Measurements from ENCODE around the gene FANCL.
"Not testable (repeated sequence)": the region's sequence is repeated elsewhere in the genome, so short reads cannot be mapped to it uniquely, and the experiment has no call there.

The FANCL gene

GRCh38 chr2:58240670-58241545 lies at the start of gene FANCL:
FANCL (minus strand) TSS chr2:58241325; CDS start chr2:58241313, 12 bp downstream.
- peak; percentile 67 for DNase-seq

GRCh38 chr2:58289029-58289428 lies 47.9 kb upstream of the FANCL start:
- no peak for DNase-seq

- no peak for DNase-seq
These were observed 42.8 kb upstream of the FANCL start for GRCh38 chr2:58283931-58284330.

- not testable (repeated sequence) for DNase-seq
These were observed 34.0 kb upstream of the FANCL start for GRCh38 chr2:58275144-58275543.

GRCh38 chr2:58271826-58272225 lies 30.7 kb upstream of the FANCL start:
- no peak for DNase-seq

- DNase-seq: no peak
These were observed 27.6 kb upstream of the FANCL start for GRCh38 chr2:58268685-58269084.

GRCh38 chr2:58266211-58266610 lies 25.1 kb upstream of the FANCL start:
- no peak for DNase-seq

GRCh38 chr2:58261209-58261608 lies 20.1 kb upstream of the FANCL start:
- DNase-seq: no peak

- DNase-seq: not testable (repeated sequence)
These were observed 17.3 kb upstream of the FANCL start for GRCh38 chr2:58258456-58258855.

- not testable (repeated sequence) for DNase-seq
These were observed 10.4 kb upstream of the FANCL start for GRCh38 chr2:58251331-58252201.

GRCh38 chr2:58241546-58241864 lies 380 bp upstream of the FANCL start:
- DNase-seq: no peak

- DNase-seq: no peak
These were observed 1.7 kb downstream of the FANCL start for GRCh38 chr2:58239243-58239925.

- no peak for DNase-seq
These were observed 3.4 kb downstream of the FANCL start for GRCh38 chr2:58237741-58238140.

GRCh38 chr2:58235984-58236383 lies 5.1 kb downstream of the FANCL start:
- no peak for DNase-seq

- no peak for DNase-seq
These were observed 6.0 kb downstream of the FANCL start for GRCh38 chr2:58235170-58235569.

GRCh38 chr2:58228299-58228698 lies 12.8 kb downstream of the FANCL start:
- no peak for DNase-seq

GRCh38 chr2:58227171-58227917 lies 13.8 kb downstream of the FANCL start:
- DNase-seq: no peak

- no peak for DNase-seq
These were observed 19.2 kb downstream of the FANCL start for GRCh38 chr2:58221909-58222308.

GRCh38 chr2:58215429-58215828 lies 25.7 kb downstream of the FANCL start:
- no peak for DNase-seq

- DNase-seq: not testable (repeated sequence)
These were observed 30.1 kb downstream of the FANCL start for GRCh38 chr2:58210951-58211568.

GRCh38 chr2:58207189-58207588 lies 33.9 kb downstream of the FANCL start:
- no peak for DNase-seq

- DNase-seq: no peak
These were observed 34.3 kb downstream of the FANCL start for GRCh38 chr2:58206785-58207184.
